Keratinocyte (primary cell): ENCODE data around the gene NLGN1. TPM values are rescaled to one million over a fixed set of nuclear protein-coding genes. Genes with fewer than 3 reads are reported as not detected.

Source experiments
- DNase-seq: peaks from one replicate; pipeline ENCODE4 v3.0.0-alpha.2; 2011; ENCODE audit warnings: low read depth, missing footprints, low spot score
- FAIRE-seq: peaks from 2 replicates; lab custom pipeline; 2011; peaks lifted over from hg19 to GRCh38; lab: Jason Lieb, UNC
- H2AFZ ChIP-seq: 2 replicates; pipeline ENCODE4 v1.6.0; 2012; ENCODE audit warnings: low read length, control low read depth, inconsistent platforms; ENCODE audit not compliant: control insufficient read depth
- H3K27ac ChIP-seq: 2 replicates; pipeline ENCODE4 v1.5.1; 2011; ENCODE audit warnings: low read length; ENCODE audit not compliant: control insufficient read depth, insufficient read depth
- H3K27me3 ChIP-seq: 3 replicates; pipeline ENCODE4 v1.6.0; 2011; ENCODE audit warnings: low read length; ENCODE audit not compliant: control insufficient read depth, insufficient read depth; ENCODE audit errors: extremely low read depth
- H3K36me3 ChIP-seq, 2 experiments: 2 replicates in 1 of 2; 3 replicates in 1 of 2; pipeline ENCODE4 v1.5.1; 2011; ENCODE audit warnings: low read length in 2 of 2, mild to moderate bottlenecking in 1 of 2; ENCODE audit not compliant: control insufficient read depth in 2 of 2, insufficient read depth in 2 of 2; ENCODE audit errors: extremely low read depth in 1 of 2
- H3K4me1 ChIP-seq: 3 replicates; pipeline ENCODE4 v1.5.1; 2011; ENCODE audit warnings: low read length; ENCODE audit not compliant: control insufficient read depth, insufficient read depth; ENCODE audit errors: extremely low read depth
- H3K4me2 ChIP-seq: 3 replicates; pipeline ENCODE4 v1.6.0; 2011; ENCODE audit warnings: low read depth, low read length; ENCODE audit not compliant: control insufficient read depth, insufficient read depth; ENCODE audit errors: extremely low read depth
- H3K4me3 ChIP-seq, 3 experiments: fragments of 200-600 bp in 1 of 3; sonication (generic) in 1 of 3; 2 replicates in 2 of 3; 3 replicates in 1 of 3; pipeline ENCODE4 v1.5.1; 2011 to 2016; ENCODE audit warnings: low read length in 3 of 3, mild to moderate bottlenecking in 3 of 3, control low read depth in 2 of 3, inconsistent platforms in 1 of 3, low read depth in 1 of 3, mixed read lengths in 1 of 3, mixed run types in 1 of 3, moderate library complexity in 1 of 3; ENCODE audit not compliant: control insufficient read depth in 2 of 3, insufficient read depth in 2 of 3; ENCODE audit errors: extremely low read depth in 1 of 3
- H3K79me2 ChIP-seq: 2 replicates; pipeline ENCODE4 v1.6.0; 2012; ENCODE audit warnings: low read length; ENCODE audit not compliant: control insufficient read depth, insufficient read depth
- H3K9ac ChIP-seq: 3 replicates; pipeline ENCODE4 v1.6.0; 2011; ENCODE audit warnings: low read length; ENCODE audit not compliant: control insufficient read depth, insufficient read depth; ENCODE audit errors: extremely low read depth
- H3K9me1 ChIP-seq: 3 replicates; pipeline ENCODE4 v1.6.0; 2011; ENCODE audit warnings: low read length; ENCODE audit not compliant: control insufficient read depth, insufficient read depth; ENCODE audit errors: extremely low read depth
- H3K9me3 ChIP-seq: 2 replicates; pipeline ENCODE4 v1.5.1; 2012; ENCODE audit warnings: low read depth, low read length; ENCODE audit not compliant: control insufficient read depth
- H4K20me1 ChIP-seq: 3 replicates; pipeline ENCODE4 v1.6.0; 2011; ENCODE audit warnings: low read length; ENCODE audit not compliant: control insufficient read depth, insufficient read depth; ENCODE audit errors: extremely low read depth
- CTCF ChIP-seq, 3 experiments: IDR thresholded peaks in 1 of 3; conservative IDR thresholded peaks in 1 of 3; optimal IDR thresholded peaks in 1 of 3; 2 replicates in 2 of 3; 3 replicates in 1 of 3; pipeline versions ENCODE3 to v1.5.1; 2011; ENCODE audit warnings: low read length in 3 of 3, mild to moderate bottlenecking in 3 of 3, moderate library complexity in 2 of 3, control low read depth in 1 of 3, inconsistent platforms in 1 of 3; ENCODE audit not compliant: insufficient read depth in 2 of 3; ENCODE audit errors: extremely low read depth in 1 of 3
- EZH2 ChIP-seq: IDR thresholded peaks from one replicate; pipeline ENCODE4 v1.6.1; 2012; ENCODE audit warnings: inconsistent platforms, mild to moderate bottlenecking, low read length, moderate library complexity
- dilution Hi-C: fragments of 300-500 bp; cut with MboI; formaldehyde crosslinking; loops from one replicate; pipeline ENCODE4 v1.7.0; 2020; ENCODE audit warnings: low sequenced_read_pairs; ENCODE audit not compliant: extremely low pct_ligation_motif_present
- polyA plus RNA-seq, 5 experiments: library from polyadenylated mRNA; depleted of rRNA in 3 of 5; stranded (reverse) in 3 of 5; stranded (forward) in 1 of 5; unstranded in 1 of 5; fragments of >200 nt; gene quantifications; 1 replicate in 1 of 5; 2 replicates in 3 of 5; 3 replicates in 1 of 5; pipeline versions ENCODE4 v1.2.1 to v1.2.3, GENCODE V29; 2011 to 2012; ENCODE audit warnings: missing spikeins in 2 of 5, low read depth in 1 of 5, low replicate concordance in 1 of 5

Gene NLGN1
- polyA plus RNA-seq, 1 donor (not counting 4 experiments of a cell fraction or from before 2014, with no cell fraction given): not detected

DNA sequence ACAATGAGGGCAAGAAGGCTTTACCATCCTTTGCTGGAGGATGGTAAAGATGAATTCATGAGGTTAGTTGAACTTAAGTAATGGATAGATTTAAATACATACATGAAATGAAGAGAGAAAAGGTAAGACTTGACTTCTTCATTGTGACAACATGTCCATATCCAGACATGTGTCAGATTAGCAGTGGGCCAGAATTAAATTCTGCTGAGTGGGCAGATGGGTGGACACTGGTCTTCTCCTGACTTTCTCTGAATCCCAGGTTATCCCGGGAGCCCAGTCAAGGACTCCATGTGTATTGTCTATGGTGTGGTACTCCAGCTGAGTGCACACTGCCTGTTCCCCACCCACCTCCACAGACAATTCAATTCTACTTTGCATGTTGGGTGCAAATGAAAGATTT is 603.1 kb downstream of the NLGN1 start:
- H3K9me1 ChIP-seq: no peaks in the 10 kb centered on the region
- H3K27me3 ChIP-seq: no peaks in the 10 kb centered on the region
- dilution Hi-C loops: no loop called here
- H3K4me2 ChIP-seq: no peak overlapping the region
- H3K4me1 ChIP-seq: no peaks in the 10 kb centered on the region
- TF ChIP-seq CTCF (optimal IDR thresholded peaks at IDR 0.05 in 1 of 3, IDR thresholded peaks at IDR 0.05 in 1 of 3, conservative IDR thresholded peaks at IDR 0.05 in 1 of 3; ENCODE audit: extremely low read depth in 1 of 3, insufficient read depth in 2 of 3, low read length in 3 of 3) (no peak), EZH2 (no peak)
- H3K9me3 ChIP-seq: no peaks in the 10 kb centered on the region
- no peak for FAIRE-seq
- no peaks in the 10 kb centered on the region for H3K36me3 ChIP-seq
- H3K4me3 ChIP-seq: no peak overlapping the region
- H3K79me2 ChIP-seq: no peaks in the 10 kb centered on the region
- H3K27ac ChIP-seq: no peak overlapping the region
- DNase-seq: no peak
- no peaks in the 10 kb centered on the region for H4K20me1 ChIP-seq
- H3K9ac ChIP-seq: no peak overlapping the region
- no peak overlapping the region for H2AFZ ChIP-seq

GRCh38 chr3:174002543-174002942 is 605.0 kb downstream of the NLGN1 start:
- dilution Hi-C loops: no loop called here
- Histone ChIP-seq H3K36me3 (no peaks in the 10 kb centered on the region), H3K9me1 (no peaks in the 10 kb centered on the region), H3K4me3 (no peak overlapping the region), H3K9ac (no peak overlapping the region), H3K27me3 (no peaks in the 10 kb centered on the region), H4K20me1 (no peaks in the 10 kb centered on the region), H3K27ac (no peak overlapping the region), H3K4me1 (no peaks in the 10 kb centered on the region), H3K4me2 (no peak overlapping the region), H2AFZ (no peak overlapping the region), H3K9me3 (no peaks in the 10 kb centered on the region), H3K79me2 (no peaks in the 10 kb centered on the region)
- FAIRE-seq (no peak), DNase-seq (no peak)
- no peak for TF ChIP-seq EZH2
- TF ChIP-seq CTCF (optimal IDR thresholded peaks at IDR 0.05 in 1 of 3, IDR thresholded peaks at IDR 0.05 in 1 of 3, conservative IDR thresholded peaks at IDR 0.05 in 1 of 3; ENCODE audit: extremely low read depth in 1 of 3, insufficient read depth in 2 of 3, low read length in 3 of 3): peak in 1 of 3 experiments; percentile 10
